ENCODE results near the gene PRKAG3. TPM values are rescaled to one million over a fixed set of nuclear protein-coding genes. Genes with fewer than 3 reads are reported as not detected.

PRKAG3 gene
- total RNA-seq, 1 donor from 2014 or later = not detected

DNA sequence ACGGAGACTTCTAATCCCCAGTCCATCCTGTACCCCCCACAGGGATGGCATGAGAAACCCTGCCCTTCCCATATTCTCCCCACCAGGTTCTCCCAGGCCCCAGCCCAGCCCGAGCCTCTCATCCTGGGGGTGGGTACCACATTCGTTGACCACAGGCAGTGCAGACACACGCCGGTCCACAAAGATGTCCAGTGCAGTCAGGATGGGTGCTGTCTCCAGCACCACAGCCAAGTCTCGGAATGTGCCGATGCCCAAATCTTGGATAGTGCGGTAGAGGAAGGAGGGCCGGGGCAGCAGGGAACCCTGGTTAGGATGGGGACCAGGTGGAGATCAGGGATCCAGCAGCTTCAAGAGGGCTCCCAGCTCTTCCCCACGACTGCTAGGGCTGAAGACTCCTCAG lies 4.8 kb downstream of the PRKAG3 start:
- DNase-seq = no peak
- Mint-ChIP-seq H3K27ac (no peak overlapping the region), H3K4me3 (no peak overlapping the region), H3K4me1 (no peaks in the 10 kb centered on the region), H3K9me3 (no peaks in the 10 kb centered on the region), H3K36me3 (ENCODE audit: low read depth) (no peaks in the 10 kb centered on the region), H3K27me3 (peaks cover 11% of the 10 kb centered on the region)
- ATAC-seq (ENCODE audit: low read depth) = no peak
- TF ChIP-seq, protein P1, sequence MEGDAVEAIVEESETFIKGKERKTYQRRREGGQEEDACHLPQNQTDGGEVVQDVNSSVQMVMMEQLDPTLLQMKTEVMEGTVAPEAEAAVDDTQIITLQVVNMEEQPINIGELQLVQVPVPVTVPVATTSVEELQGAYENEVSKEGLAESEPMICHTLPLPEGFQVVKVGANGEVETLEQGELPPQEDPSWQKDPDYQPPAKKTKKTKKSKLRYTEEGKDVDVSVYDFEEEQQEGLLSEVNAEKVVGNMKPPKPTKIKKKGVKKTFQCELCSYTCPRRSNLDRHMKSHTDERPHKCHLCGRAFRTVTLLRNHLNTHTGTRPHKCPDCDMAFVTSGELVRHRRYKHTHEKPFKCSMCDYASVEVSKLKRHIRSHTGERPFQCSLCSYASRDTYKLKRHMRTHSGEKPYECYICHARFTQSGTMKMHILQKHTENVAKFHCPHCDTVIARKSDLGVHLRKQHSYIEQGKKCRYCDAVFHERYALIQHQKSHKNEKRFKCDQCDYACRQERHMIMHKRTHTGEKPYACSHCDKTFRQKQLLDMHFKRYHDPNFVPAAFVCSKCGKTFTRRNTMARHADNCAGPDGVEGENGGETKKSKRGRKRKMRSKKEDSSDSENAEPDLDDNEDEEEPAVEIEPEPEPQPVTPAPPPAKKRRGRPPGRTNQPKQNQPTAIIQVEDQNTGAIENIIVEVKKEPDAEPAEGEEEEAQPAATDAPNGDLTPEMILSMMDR (IDR thresholded peaks at IDR 0.05) = no peak
- intact Hi-C loops (cut with micrococcal nuclease) = no loop called here
- ChIA-PET POLR2A (no interaction called here), CTCF (no interaction called here)

- intact Hi-C loops (cut with micrococcal nuclease) = no loop called here
- ChIA-PET CTCF (no interaction called here), POLR2A (no interaction called here)
Observed at GRCh38 chr2:218824004-218824403, 7.6 kb downstream of the PRKAG3 start.

GRCh38 chr2:218823196-218823855 lies 8.3 kb downstream of the PRKAG3 start:
- no peak overlapping the region for H3K27ac Mint-ChIP-seq
- no peak overlapping the region for H3K4me3 Mint-ChIP-seq
- intact Hi-C loops (cut with micrococcal nuclease) = no loop called here
- DNase-seq = no peak
- no peaks in the 10 kb centered on the region for H3K4me1 Mint-ChIP-seq
- no peaks in the 10 kb centered on the region for H3K9me3 Mint-ChIP-seq
- POLR2A ChIA-PET = no interaction called here
- peaks cover 14% of the 10 kb centered on the region for H3K27me3 Mint-ChIP-seq
- TF ChIP-seq, protein P1 (IDR thresholded peaks at IDR 0.05) = no peak
- CTCF ChIA-PET = no interaction called here
- no peak for ATAC-seq (ENCODE audit: low read depth)
- H3K36me3 Mint-ChIP-seq (ENCODE audit: low read depth) = no peaks in the 10 kb centered on the region

More at GRCh38 chr2:218824004-218824403, 7.6 kb downstream of the PRKAG3 start:
- Mint-ChIP-seq H3K4me3 (no peak overlapping the region), H3K27ac (no peak overlapping the region), H3K9me3 (no peaks in the 10 kb centered on the region), H3K36me3 (ENCODE audit: low read depth) (no peaks in the 10 kb centered on the region), H3K4me1 (no peaks in the 10 kb centered on the region), H3K27me3 (peaks cover 17% of the 10 kb centered on the region)
- no peak for DNase-seq
- TF ChIP-seq, protein P1 (IDR thresholded peaks at IDR 0.05) = no peak
- ATAC-seq (ENCODE audit: low read depth) = no peak

DNA sequence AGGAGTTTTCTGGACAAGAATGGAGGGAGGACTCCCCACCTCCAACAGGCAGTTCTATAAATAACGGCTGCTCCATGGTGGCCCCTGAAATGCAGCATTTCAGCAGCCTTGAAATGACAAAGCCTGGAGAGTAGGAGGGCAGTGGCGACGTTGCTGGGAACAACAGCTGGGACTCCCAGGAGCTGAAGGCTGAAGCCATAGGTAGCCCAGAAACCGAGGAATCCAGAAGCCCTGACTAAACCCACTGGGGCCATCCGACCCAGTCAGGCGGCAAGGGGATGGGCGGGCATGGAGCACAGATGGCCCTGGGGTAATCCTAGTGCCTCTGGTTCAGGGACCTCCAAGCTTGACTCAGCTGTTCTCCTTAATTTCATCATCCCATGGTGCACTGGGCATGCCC lies 9.0 kb downstream of the PRKAG3 start:
- Mint-ChIP-seq H3K4me3 (no peak overlapping the region), H3K36me3 (ENCODE audit: low read depth) (no peaks in the 10 kb centered on the region), H3K9me3 (no peaks in the 10 kb centered on the region), H3K4me1 (no peaks in the 10 kb centered on the region), H3K27ac (no peak overlapping the region), H3K27me3 (peaks cover 12% of the 10 kb centered on the region)
- ChIA-PET POLR2A (no interaction called here), CTCF (no interaction called here)
- intact Hi-C loops (cut with micrococcal nuclease) = no loop called here
- TF ChIP-seq, protein P1 (IDR thresholded peaks at IDR 0.05) = no peak
- ATAC-seq (ENCODE audit: low read depth) (no peak), DNase-seq (no peak)

DNA sequence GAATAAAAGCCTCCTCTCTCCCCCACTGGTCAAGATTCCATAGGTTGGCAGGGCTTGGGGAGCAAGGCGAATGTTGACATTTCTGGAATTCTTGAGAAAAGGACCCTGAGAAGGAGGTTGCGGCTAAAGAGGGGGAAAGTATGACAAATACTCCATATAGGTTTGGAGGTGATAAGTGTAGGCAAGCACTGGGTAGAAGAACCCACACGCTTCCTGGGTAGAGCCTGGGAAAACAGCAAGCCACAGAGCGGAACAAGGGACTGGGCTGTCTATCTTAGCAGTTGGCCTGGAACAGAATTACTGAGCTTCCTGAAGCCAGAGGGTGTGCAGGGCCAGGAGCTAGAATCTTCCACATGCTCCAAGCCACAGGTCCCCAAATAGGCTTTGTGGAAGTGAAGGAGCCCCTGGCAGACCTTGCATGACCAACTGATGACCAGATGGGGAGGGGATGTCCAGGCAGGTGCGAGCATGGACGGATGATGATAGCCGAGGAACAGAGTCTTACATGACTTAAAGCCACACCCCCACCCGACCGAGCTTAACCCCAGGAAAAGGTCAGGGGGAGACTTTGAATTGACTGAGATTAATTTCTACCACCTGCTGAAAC lies 9.9 kb downstream of the PRKAG3 start:
- Mint-ChIP-seq H3K27me3 (peaks cover 8% of the 10 kb centered on the region), H3K4me1 (no peaks in the 10 kb centered on the region), H3K27ac (no peak overlapping the region), H3K9me3 (no peaks in the 10 kb centered on the region), H3K36me3 (ENCODE audit: low read depth) (no peaks in the 10 kb centered on the region), H3K4me3 (no peak overlapping the region)
- ChIA-PET CTCF (no interaction called here), POLR2A (no interaction called here)
- intact Hi-C loops (cut with micrococcal nuclease) = no loop called here
- DNase-seq (no peak), ATAC-seq (ENCODE audit: low read depth) (no peak)
- TF ChIP-seq, protein P1 (IDR thresholded peaks at IDR 0.05) = no peak
